HG02610 (cell line): ENCODE data around the gene ZNF791.
"Not testable (repeated sequence)": the region's sequence is repeated elsewhere in the genome, so short reads cannot be mapped to it uniquely, and the experiment has no call there.

ENCODE experiments used
- ATAC-seq: cut with Tn5 transposase; IDR thresholded peaks from one replicate; pipeline ENCODE4 v1.9.1; 2021; ENCODE audit warnings: mild to moderate bottlenecking, moderate library complexity; ENCODE audit not compliant: unreplicated experiment

The ZNF791 gene

GRCh38 chr19:12665671-12666264, 55.0 kb downstream of the ZNF791 start:
- ATAC-seq = no peak

- ATAC-seq = peak; percentile 47
Observed at GRCh38 chr19:12666265-12667048, 55.7 kb downstream of the ZNF791 start, which contains the start of the genes MAN2B1 and WDR83. Gene MAN2B1 (minus strand): TSS chr19:12666742. CDS start chr19:12666701, 41 bp downstream. Gene WDR83 (plus strand): TSS chr19:12666807. CDS start chr19:12669791, 2,984 bp downstream.

GRCh38 chr19:12667731-12668302, 57.1 kb downstream of the ZNF791 start:
- ATAC-seq = no peak

- ATAC-seq = no peak
Observed at GRCh38 chr19:12668346-12668745, 57.6 kb downstream of the ZNF791 start.

GRCh38 chr19:12668932-12669269, 58.2 kb downstream of the ZNF791 start:
- ATAC-seq = no peak

- ATAC-seq = no peak
Observed at GRCh38 chr19:12669270-12670158, 58.8 kb downstream of the ZNF791 start.

- ATAC-seq = no peak
Observed at GRCh38 chr19:12670159-12670928, 59.6 kb downstream of the ZNF791 start.

GRCh38 chr19:12672744-12673143, 62.0 kb downstream of the ZNF791 start:
- ATAC-seq = no peak

GRCh38 chr19:12675399-12675798, 64.7 kb downstream of the ZNF791 start:
- no peak for ATAC-seq

GRCh38 chr19:12675940-12676339, 65.2 kb downstream of the ZNF791 start:
- no peak for ATAC-seq

- ATAC-seq = no peak
Observed at GRCh38 chr19:12676384-12676792, 65.7 kb downstream of the ZNF791 start.

- ATAC-seq = no peak
Observed at GRCh38 chr19:12676928-12677327, 66.2 kb downstream of the ZNF791 start.

- not testable (repeated sequence) for ATAC-seq
Observed at GRCh38 chr19:12678039-12678438, 67.3 kb downstream of the ZNF791 start.

- no peak for ATAC-seq
Observed at GRCh38 chr19:12680034-12680433, 69.3 kb downstream of the ZNF791 start.

- peak; percentile 60 for ATAC-seq
Observed at GRCh38 chr19:12681074-12681987, 70.6 kb downstream of the ZNF791 start, which contains the start of gene DHPS. Gene DHPS (minus strand): TSS chr19:12681880. CDS start chr19:12681766, 114 bp downstream.
